DND-41 (cell line): ENCODE measurements around the gene SYNE3.

Experiments
- ATAC-seq: fragments of 200-7000 bp; cut with Tn5 transposase; 3 replicates; pipeline ENCODE4 v1.9.1; 2021; ENCODE audit warnings: low read depth; ENCODE audit not compliant: insufficient read depth
- DNase-seq: peaks from one replicate; pipeline ENCODE4 v3.0.0-alpha.2; 2020
- H2AFZ ChIP-seq: 2 replicates; pipeline ENCODE4 v1.6.0; 2012; ENCODE audit warnings: low read depth, low read length
- H3K27ac ChIP-seq: 2 replicates; pipeline ENCODE4 v1.5.1; 2012; ENCODE audit warnings: low read length, inconsistent platforms
- H3K27me3 ChIP-seq: fragments of 200-600 bp; sonication (generic); 2 replicates; pipeline ENCODE4 v1.6.0; 2012; ENCODE audit warnings: low read length, mild to moderate bottlenecking, inconsistent platforms; ENCODE audit not compliant: insufficient read depth, poor library complexity
- H3K36me3 ChIP-seq: 2 replicates; pipeline ENCODE4 v1.5.1; 2012; ENCODE audit warnings: low read length, inconsistent platforms; ENCODE audit not compliant: insufficient read depth
- H3K4me1 ChIP-seq: 2 replicates; pipeline ENCODE4 v1.5.1; 2012; ENCODE audit warnings: mild to moderate bottlenecking, low read length; ENCODE audit not compliant: insufficient read depth
- H3K4me2 ChIP-seq: 2 replicates; pipeline ENCODE4 v1.6.0; 2012; ENCODE audit warnings: mild to moderate bottlenecking, moderate library complexity, low read length, inconsistent platforms; ENCODE audit not compliant: insufficient read depth
- H3K4me3 ChIP-seq, 2 experiments: fragments of 200-600 bp in 1 of 2; shearing (Covaris generic) in 1 of 2; 2 replicates each; pipeline ENCODE4 v1.5.1; 2012 to 2016; ENCODE audit warnings: inconsistent platforms in 2 of 2, low read length in 2 of 2, mild to moderate bottlenecking in 2 of 2, low read depth in 1 of 2, moderate library complexity in 1 of 2
- H3K79me2 ChIP-seq: 2 replicates; pipeline ENCODE4 v1.6.0; 2012; ENCODE audit warnings: low read length, inconsistent platforms; ENCODE audit not compliant: insufficient read depth
- H3K9ac ChIP-seq: 2 replicates; pipeline ENCODE4 v1.6.0; 2012; ENCODE audit warnings: low read depth, mild to moderate bottlenecking, inconsistent platforms, low read length, moderate library complexity
- H3K9me3 ChIP-seq: 2 replicates; pipeline ENCODE4 v1.5.1; 2012; ENCODE audit warnings: low read length, moderate library complexity, mild to moderate bottlenecking, inconsistent platforms; ENCODE audit not compliant: insufficient read depth, severe bottlenecking
- H4K20me1 ChIP-seq: 2 replicates; pipeline ENCODE4 v1.6.0; 2012; ENCODE audit warnings: low read length; ENCODE audit not compliant: insufficient read depth
- CTCF ChIP-seq: IDR thresholded peaks from 2 replicates; pipeline ENCODE4 v1.5.1; 2012; ENCODE audit warnings: borderline replicate concordance, low read length, moderate library complexity, mild to moderate bottlenecking; ENCODE audit not compliant: poor library complexity, severe bottlenecking; ENCODE audit errors: extremely low read depth
- EZH2 ChIP-seq: IDR thresholded peaks from 3 replicates; pipeline ENCODE4 v1.6.1; 2012; ENCODE audit warnings: borderline replicate concordance, low read depth, mild to moderate bottlenecking, moderate library complexity, low read length, inconsistent platforms; ENCODE audit not compliant: severe bottlenecking

The SYNE3 gene

GRCh38 chr14:95499354-95499750, 17.1 kb downstream of the SYNE3 start:
- H4K20me1 ChIP-seq = no peaks in the 10 kb centered on the region

GRCh38 chr14:95498622-95499353, 17.7 kb downstream of the SYNE3 start:
- TF ChIP-seq CTCF (no peak), EZH2 (no peak)
- H3K79me2 ChIP-seq = no peaks in the 10 kb centered on the region
- H3K4me1 ChIP-seq = no peaks in the 10 kb centered on the region
- H3K9ac ChIP-seq = no peak overlapping the region
- ATAC-seq (no peak), DNase-seq (no peak)
- H4K20me1 ChIP-seq = no peaks in the 10 kb centered on the region
- no peaks in the 10 kb centered on the region for H3K36me3 ChIP-seq
- H3K27me3 ChIP-seq = peaks cover 7% of the 10 kb centered on the region
- no peaks in the 10 kb centered on the region for H3K9me3 ChIP-seq
- H3K4me3 ChIP-seq = no peak overlapping the region
- H3K27ac ChIP-seq = no peak overlapping the region
- H2AFZ ChIP-seq = no peak overlapping the region
- no peak overlapping the region for H3K4me2 ChIP-seq

More at GRCh38 chr14:95499354-95499750, 17.1 kb downstream of the SYNE3 start:
- Histone ChIP-seq H2AFZ (no peak overlapping the region), H3K27me3 (peaks cover 7% of the 10 kb centered on the region), H3K4me2 (no peak overlapping the region), H3K9ac (no peak overlapping the region), H3K4me1 (no peaks in the 10 kb centered on the region), H3K79me2 (no peaks in the 10 kb centered on the region), H3K9me3 (no peaks in the 10 kb centered on the region), H3K4me3 (no peak overlapping the region), H3K27ac (no peak overlapping the region), H3K36me3 (no peaks in the 10 kb centered on the region)
- no peak for ATAC-seq
- TF ChIP-seq CTCF = no peak
- TF ChIP-seq EZH2 = no peak
- DNase-seq = no peak

GRCh38 chr14:95497561-95498011, 18.9 kb downstream of the SYNE3 start:
- Histone ChIP-seq H3K36me3 (no peaks in the 10 kb centered on the region), H3K79me2 (no peaks in the 10 kb centered on the region), H3K4me2 (no peak overlapping the region), H3K9me3 (no peaks in the 10 kb centered on the region), H3K4me3 (no peak overlapping the region), H3K27ac (no peak overlapping the region), H3K9ac (no peak overlapping the region), H4K20me1 (no peaks in the 10 kb centered on the region), H2AFZ (no peak overlapping the region), H3K27me3 (peaks cover 7% of the 10 kb centered on the region), H3K4me1 (no peaks in the 10 kb centered on the region)
- ATAC-seq (no peak), DNase-seq (no peak)
- TF ChIP-seq EZH2 = no peak
- no peak for TF ChIP-seq CTCF
